ENCODE results near the gene ZBTB16. TPM values are rescaled to one million over a fixed set of nuclear protein-coding genes. Genes with fewer than 3 reads are reported as not detected.

The ZBTB16 gene
- total RNA-seq, 2 donors from 2014 or later: 2.0 to 13.7 TPM

DNA sequence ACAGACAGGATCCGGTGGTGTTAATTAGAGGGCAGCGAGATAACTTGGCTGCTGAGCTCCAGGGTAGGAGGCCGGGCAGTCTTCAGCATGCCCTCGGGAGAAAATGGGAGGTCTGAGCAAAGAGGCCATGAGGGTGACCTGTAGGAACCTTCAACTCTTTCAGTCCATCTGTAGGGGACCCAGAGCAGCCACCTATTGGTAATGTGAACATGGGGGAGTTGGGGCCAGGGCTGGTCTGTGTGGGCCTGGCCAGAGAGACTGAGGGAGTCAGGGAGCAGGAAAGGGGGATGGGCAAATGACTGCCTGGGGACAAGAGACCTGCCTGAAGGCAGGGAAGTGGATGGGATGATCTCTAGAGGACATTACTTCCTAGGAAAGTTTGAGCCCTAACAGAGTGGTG lies 135.6 kb downstream of the ZBTB16 start:
- no peak overlapping the region for H3K9ac ChIP-seq (ENCODE audit: low read depth in 2 of 2, low read length in 2 of 2)
- no peaks in the 10 kb centered on the region for H3K36me3 ChIP-seq
- H3K27ac ChIP-seq: no peak overlapping the region
- no peaks in the 10 kb centered on the region for H3K4me1 ChIP-seq
- H3K9me3 ChIP-seq: no peaks in the 10 kb centered on the region
- no peak for DNase-seq
- no peak overlapping the region for H3K4me3 ChIP-seq
- TF ChIP-seq, protein P1, sequence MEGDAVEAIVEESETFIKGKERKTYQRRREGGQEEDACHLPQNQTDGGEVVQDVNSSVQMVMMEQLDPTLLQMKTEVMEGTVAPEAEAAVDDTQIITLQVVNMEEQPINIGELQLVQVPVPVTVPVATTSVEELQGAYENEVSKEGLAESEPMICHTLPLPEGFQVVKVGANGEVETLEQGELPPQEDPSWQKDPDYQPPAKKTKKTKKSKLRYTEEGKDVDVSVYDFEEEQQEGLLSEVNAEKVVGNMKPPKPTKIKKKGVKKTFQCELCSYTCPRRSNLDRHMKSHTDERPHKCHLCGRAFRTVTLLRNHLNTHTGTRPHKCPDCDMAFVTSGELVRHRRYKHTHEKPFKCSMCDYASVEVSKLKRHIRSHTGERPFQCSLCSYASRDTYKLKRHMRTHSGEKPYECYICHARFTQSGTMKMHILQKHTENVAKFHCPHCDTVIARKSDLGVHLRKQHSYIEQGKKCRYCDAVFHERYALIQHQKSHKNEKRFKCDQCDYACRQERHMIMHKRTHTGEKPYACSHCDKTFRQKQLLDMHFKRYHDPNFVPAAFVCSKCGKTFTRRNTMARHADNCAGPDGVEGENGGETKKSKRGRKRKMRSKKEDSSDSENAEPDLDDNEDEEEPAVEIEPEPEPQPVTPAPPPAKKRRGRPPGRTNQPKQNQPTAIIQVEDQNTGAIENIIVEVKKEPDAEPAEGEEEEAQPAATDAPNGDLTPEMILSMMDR (IDR thresholded peaks at IDR 0.05): no peak
- no peaks in the 10 kb centered on the region for H3K27me3 ChIP-seq
- intact Hi-C loops (cut with DNase I): no loop called here

DNA sequence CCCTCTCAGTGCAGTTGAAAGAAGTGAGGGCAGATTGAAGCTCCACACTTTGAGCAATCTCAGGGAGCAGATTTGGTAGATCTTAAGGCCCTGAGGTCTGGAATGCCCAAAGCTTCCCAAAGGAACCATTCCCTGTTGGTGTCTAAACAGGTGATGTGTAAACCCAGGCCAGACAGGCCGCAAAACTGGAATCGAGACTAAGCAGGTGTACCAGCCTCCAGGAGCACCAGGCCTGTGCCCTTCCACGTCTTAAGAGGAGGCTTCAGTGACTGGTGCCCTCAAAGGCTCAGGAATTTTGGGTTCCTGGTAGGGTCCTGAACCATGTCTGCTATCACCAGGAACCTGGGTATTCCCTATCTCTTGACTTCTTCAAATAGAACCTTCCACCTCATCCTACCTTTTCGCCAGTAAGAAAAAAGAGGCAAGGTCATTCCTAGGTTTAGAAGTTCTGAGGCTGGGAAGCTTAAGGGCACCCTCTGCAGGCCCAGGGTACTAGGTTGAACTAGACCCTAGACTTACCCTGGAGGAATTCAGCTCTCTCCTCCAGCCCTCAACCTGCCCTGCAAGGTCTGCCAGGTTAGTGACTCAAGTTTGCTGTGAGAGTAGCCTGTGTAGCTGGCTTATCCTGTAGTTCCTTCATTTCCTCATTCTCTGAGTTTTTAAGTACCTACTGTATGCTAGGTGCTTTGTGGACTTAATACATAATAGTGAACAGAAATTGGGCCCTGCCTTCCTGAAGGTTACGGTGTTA lies 136.6 kb downstream of the ZBTB16 start:
- no peak overlapping the region for H3K4me3 ChIP-seq
- H3K9me3 ChIP-seq: no peaks in the 10 kb centered on the region
- intact Hi-C loops (cut with DNase I): no loop called here
- H3K36me3 ChIP-seq: no peaks in the 10 kb centered on the region
- H3K27me3 ChIP-seq: no peaks in the 10 kb centered on the region
- H3K27ac ChIP-seq: peak overlapping the region; percentile 36
- H3K4me1 ChIP-seq: no peaks in the 10 kb centered on the region
- no peak for DNase-seq
- no peak overlapping the region for H3K9ac ChIP-seq (ENCODE audit: low read depth in 2 of 2, low read length in 2 of 2)
- TF ChIP-seq, protein P1 (IDR thresholded peaks at IDR 0.05): no peak

DNA sequence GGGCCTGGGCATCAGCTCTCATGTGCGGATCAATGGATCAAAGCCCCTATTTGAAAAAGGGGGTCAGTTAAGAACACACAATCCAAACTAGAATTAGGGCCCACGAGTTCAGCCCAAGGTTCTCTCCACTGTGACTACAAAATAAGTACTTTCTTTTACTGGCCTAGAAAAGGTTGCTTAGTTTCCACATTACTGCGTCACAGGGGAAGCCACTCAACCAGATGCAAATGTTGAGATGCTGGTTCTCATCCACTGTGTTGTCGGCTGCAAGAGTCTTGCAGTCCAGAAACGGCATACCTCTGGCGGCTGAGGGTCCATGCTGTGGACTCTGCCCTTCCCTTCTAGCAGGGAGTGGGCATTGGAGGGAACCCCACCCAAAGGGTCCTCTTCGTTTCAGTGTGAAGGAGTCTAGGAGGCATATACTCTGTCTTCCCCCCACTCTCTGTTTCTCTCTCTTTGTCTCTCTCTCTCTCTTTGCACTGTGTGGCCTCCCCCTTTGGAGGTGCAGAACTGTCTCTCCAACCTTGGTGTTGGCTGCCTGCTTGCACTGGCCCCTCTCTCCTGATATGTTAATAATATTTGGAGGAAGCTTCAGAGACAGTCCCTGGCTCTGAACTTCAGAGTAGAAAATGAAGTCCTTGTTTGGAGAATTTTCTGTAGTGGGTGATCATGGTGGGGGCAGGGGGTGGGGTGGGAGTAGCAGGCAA lies 137.6 kb downstream of the ZBTB16 start:
- no peaks in the 10 kb centered on the region for H3K9me3 ChIP-seq
- H3K36me3 ChIP-seq: no peaks in the 10 kb centered on the region
- H3K4me3 ChIP-seq: no peak overlapping the region
- no peak for DNase-seq
- TF ChIP-seq, protein P1 (IDR thresholded peaks at IDR 0.05): no peak
- intact Hi-C loops (cut with DNase I): no loop called here
- H3K9ac ChIP-seq (ENCODE audit: low read depth in 2 of 2, low read length in 2 of 2): no peak overlapping the region
- H3K27me3 ChIP-seq: no peaks in the 10 kb centered on the region
- no peaks in the 10 kb centered on the region for H3K4me1 ChIP-seq
- H3K27ac ChIP-seq: peak overlapping the region; percentile 36

DNA sequence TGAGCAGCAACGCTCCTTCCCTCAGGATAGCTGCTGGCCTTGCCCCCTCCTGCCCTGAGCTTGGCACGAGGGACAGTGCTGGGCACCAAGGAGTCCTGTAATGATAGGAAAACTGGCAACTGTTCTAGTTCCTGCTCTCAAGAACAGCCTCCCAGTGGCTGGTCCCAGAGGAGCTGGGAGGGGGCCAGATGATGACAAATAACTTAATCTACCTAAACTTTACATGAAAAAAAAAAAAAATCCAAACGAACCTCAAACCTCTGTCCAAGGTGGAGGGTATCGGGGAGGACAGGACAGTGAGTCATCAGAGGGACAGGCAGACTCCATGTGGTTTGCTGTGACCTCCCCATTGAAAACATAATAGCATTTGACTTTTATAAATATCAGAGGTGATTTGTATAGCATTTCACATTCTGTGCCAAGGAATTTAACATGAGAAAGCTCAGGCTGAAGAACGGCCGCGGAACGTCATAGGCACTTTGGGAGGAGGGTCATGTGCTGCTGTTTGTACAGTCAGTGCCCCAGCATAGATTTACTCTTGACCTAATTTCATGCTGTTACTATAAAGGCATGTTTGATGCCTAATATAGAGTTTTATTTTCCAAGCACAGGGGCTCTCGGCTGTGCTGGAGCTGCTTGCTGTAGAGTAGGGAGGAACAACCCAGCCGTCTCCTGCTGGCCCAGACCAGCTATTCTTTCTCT lies 138.4 kb downstream of the ZBTB16 start:
- DNase-seq: no peak
- TF ChIP-seq, protein P1 (IDR thresholded peaks at IDR 0.05): no peak
- Histone ChIP-seq H3K9me3 (no peaks in the 10 kb centered on the region), H3K36me3 (no peaks in the 10 kb centered on the region), H3K4me3 (no peak overlapping the region), H3K9ac (ENCODE audit: low read depth in 2 of 2, low read length in 2 of 2) (no peak overlapping the region), H3K27ac (peak overlapping the region; percentile 53), H3K27me3 (no peaks in the 10 kb centered on the region), H3K4me1 (no peaks in the 10 kb centered on the region)
- intact Hi-C loops (cut with DNase I): no loop called here

DNA sequence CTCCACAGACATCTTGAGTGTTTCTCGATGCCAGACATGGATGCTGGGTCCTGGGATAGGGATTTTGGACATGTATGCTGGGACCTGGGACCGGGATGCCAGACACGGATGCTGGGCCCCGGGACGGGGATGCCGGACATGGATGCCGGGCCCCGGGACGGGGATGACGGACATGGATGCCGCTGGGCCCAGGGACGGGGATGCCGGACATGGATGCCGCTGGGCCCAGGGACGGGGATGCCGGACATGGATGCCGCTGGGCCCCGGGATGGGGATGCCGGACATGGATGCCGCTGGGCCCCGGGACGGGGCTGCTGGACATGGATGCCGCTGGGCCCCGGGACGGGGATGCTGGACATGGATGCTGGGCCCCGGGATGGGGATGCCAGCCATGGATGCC lies 139.5 kb downstream of the ZBTB16 start:
- TF ChIP-seq, protein P1 (IDR thresholded peaks at IDR 0.05): no peak
- intact Hi-C loops (cut with DNase I): no loop called here
- no peaks in the 10 kb centered on the region for H3K9me3 ChIP-seq
- no peak overlapping the region for H3K4me3 ChIP-seq
- peak overlapping the region; percentile 53 for H3K27ac ChIP-seq
- DNase-seq: no peak
- H3K27me3 ChIP-seq: no peaks in the 10 kb centered on the region
- no peaks in the 10 kb centered on the region for H3K4me1 ChIP-seq
- H3K36me3 ChIP-seq: no peaks in the 10 kb centered on the region
- H3K9ac ChIP-seq (ENCODE audit: low read depth in 2 of 2, low read length in 2 of 2): peak overlapping the region in 1 of 2 donors; percentile 1
